ENCODE results near the gene ANKRD22.

The ANKRD22 gene

DNA sequence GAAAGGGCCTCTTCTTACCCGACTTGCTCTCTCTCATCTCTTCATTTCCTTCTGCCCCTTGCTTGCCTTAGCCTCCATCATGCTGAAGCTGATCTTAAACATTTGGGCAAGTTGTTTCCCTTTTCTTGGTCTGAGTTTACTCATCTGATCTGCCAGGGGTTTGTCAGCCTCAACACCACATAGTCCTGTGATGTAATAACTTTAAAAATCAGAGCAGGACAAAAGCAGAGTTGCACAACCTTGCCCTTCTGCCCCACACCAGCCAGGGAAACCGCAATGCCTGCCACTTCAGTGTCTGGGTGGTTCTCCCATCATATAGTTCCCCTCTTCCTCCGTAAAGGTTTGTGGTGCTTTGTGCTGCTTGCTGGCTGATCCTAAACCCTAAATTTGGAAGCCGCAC is 59.0 kb downstream of the ANKRD22 start:
- no peak for DNase-seq

DNA sequence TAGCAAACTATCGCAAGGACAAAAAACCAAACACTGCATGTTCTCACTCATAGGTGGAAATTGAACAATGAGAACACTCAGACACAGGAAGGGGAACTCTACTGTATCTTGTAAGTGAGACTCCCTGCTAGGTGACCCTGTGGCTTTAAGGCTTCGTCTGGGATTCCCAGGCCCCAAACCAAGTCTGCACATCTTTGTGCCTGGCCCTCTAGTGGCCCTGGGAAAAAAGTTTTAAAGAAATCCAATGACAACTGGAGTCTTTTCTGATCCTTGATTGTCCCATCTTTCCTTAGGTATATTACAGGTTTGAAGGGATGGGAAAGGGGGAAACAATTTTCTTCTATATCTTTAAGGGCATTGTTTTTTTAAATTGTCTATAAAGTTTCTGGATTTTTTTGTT is 59.7 kb downstream of the ANKRD22 start:
- no peak for DNase-seq

DNA sequence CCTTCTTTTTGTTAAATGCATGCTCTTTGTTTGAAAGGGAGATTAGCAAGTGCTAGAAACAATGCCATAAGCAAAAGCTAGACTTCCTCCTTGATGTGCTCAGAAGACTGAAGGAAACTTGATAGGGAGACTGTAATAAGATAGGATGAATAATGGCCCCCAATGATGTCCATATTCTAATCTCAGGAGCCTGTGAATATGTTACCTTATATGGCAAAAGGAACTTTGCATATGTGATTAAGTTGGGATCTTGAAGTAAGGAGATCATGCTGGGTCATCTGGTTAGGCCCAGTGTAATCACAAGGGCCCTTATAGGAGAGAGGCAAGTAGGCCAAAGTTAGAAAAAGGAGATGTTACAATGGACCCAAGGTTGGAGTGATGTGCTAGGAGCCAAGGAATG is 62.7 kb downstream of the ANKRD22 start:
- no peak for DNase-seq

DNA sequence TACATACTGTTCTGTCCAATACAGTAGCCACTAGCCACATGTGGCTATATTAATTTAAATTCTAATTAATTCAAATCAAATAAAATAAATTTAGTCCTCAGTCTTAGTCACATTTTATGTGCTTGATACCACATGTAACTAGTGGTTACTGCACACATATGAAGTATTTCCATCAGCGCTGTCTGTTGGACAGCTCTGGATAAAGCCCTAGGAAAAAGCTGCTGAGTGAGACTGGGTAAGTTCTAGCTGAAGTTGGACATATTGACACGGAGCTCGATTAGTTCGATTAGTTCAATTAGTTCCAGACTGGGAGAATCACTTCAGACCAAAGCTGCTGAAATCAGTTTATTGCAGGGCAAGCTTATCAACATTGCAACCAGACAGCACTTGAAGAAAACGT is 64.2 kb downstream of the ANKRD22 start:
- no peak for DNase-seq

DNA sequence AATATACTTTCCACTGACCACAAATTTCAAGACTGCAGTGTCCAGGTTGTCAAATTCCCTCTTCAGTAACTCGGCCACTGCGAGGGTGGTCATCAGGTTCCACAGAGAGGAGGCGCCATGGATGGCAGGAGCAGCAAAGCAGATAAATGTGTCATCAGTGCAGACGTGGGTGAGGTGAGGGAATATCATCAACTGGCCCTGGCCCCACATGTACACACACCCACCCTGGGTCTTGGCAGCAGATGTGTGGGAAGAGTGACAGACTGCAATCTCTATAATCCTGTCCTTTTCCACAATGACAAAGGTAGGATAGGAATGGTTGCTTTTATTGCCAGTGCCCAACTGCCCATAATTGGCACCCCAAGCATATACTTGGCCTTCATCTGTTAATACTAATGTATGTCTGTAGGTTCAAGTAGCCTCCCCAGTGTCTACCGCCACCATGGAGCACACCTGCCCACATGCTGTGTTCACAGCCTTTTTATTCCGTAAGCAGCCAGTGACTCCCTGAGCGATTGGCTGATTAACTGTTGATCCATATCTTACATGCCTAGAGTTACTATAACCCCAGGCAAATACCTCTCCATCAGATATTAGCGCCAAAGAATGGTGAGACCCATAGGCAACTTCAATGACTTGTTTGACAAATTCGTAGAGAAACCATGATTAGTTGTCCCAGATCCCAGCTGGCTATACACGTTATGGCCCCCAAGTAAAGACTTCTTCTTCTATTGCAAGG is 65.4 kb downstream of the ANKRD22 start:
- no peak for DNase-seq

DNA sequence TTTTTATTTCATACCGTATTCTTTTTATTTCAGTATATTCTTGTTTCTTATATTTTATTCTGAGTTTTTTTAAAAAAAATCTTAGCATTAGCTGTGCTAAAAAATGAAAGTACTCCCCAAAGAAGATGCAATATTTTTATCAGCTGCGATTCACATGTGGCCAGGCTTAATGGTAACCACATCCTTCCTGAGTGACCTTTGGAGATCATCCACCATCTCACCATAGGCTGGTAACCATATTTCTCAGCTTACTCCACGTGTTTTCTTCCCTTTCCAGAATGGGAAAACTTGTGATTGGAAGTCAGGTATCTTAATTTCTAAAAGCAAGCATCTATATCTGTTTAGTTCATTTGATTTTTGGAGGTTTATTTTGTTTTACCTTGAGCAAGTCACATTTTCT is 67.9 kb downstream of the ANKRD22 start:
- no peak for DNase-seq

DNA sequence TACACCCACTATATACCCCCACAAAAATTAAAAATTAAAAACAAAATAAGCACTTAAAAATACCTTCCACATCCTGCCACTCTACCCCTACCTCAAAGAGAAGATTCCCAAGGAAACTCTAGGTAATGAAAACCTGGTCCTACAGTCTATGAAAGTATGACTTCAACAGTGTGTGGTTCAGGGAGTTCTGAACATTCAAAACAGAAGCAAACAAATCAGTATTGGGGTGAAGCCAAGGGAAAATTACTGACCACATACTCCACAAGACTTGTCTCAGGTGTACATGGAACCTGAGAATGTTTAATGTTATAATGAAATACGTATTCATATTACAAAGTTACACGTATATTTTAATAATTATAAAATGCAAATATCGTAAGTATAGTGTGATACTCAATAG is 69.4 kb downstream of the ANKRD22 start:
- no peak for DNase-seq

DNA sequence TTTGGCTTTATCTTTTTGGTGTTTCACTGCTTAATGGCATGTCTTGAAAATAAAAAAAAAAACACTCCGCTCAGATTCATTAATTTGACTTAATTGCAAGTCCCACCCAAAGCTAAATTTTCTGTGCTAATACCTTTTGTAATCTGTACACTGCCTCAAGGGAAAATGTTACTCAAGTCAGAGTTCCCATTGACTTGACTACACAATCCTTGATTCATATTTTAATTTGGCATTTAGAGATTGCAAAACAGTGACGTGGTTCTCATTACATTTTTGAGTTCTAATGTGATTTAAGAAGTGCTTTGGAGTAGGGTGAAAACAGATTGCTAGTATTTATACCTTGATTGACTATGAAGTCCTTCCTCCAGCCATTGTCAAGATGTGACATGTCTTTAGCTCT is 70.4 kb downstream of the ANKRD22 start:
- no peak for DNase-seq

All from NCI-H345 (cell line).